Measurements from ENCODE around the gene CYP17A1. TPM values are rescaled to one million over a fixed set of nuclear protein-coding genes. Genes with fewer than 3 reads are reported as not detected.

The CYP17A1 gene
- total RNA-seq, 2 donors from 2014 or later = not detected

DNA sequence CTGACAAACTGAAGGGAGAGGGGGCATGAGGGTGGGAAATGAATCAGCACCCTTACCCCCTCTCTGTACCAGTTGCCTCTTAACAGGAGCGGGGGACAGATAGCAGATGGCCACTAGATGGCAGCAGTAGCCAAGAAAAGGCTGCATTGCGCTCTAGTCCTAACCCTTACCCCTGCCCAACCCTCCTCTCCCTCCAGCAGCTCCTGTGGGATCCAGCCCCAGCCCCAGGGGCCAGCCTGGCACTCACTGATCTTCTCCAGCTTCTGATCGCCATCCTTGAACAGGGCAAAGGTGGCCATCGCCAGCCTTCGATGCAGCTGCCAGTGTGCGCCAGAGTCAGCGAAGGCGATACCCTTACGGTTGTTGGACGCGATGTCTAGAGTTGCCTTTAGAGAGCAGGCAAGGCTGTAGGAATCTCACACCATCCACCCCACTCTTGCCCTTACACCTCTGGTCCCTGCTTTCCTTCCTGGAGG, 2.2 kb downstream of the CYP17A1 start:
- Histone ChIP-seq H3K36me3 (replicated peaks in 1 of 2; ENCODE audit: insufficient read depth in 1 of 2, low read depth in 2 of 2) (no peaks in the 10 kb centered on the region), H3K4me1 (peaks cover 12% of the 10 kb centered on the region), H3K9me3 (no peaks in the 10 kb centered on the region), H3K4me3 (no peak overlapping the region), H3K27me3 (no peaks in the 10 kb centered on the region), H3K27ac (no peak overlapping the region)
- intact Hi-C loops (cut with DNase I) = loop anchor here (10.0 kb wide), 1 partner anchor 410 kb away; the partner anchor contains the start of gene RPEL1
- WGBS, 2 donors = 65 to 67% methylated on average over 7 to 11 of the region's 11 CpGs
- DNase-seq (peak; percentile 80 to 84 (median 81)), ATAC-seq (peak; percentile 85)
- TF ChIP-seq CTCF (IDR thresholded peaks at IDR 0.05) (peak; percentile 66 to 93 (median 85)), POLR2A (IDR thresholded peaks at IDR 0.05) (no peak)

DNA sequence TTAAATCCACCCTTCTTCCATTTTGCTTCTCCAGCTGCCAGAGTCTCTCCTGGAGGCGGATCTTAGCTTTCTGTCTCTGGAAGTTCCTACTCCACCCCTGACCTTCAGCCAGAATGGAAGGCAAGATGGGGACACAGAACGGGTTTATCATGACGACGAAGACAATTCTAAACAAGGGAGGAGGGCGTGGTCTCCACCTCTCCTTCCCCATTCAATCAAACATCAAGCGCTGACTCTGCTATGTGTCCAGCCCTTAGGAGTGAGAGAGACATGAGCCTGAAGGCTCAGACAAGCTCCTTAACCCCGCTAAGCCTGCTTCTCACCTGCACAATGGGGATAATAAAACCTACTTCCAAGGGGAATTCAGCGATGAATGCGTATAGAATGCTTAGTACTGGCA, 3.1 kb downstream of the CYP17A1 start:
- ATAC-seq = no peak

GRCh38 chr10:102832987-102833386, 4.2 kb downstream of the CYP17A1 start:
- no peaks in the 10 kb centered on the region for H3K36me3 ChIP-seq (replicated peaks in 1 of 2; ENCODE audit: insufficient read depth in 1 of 2, low read depth in 2 of 2)
- ATAC-seq (no peak), DNase-seq (no peak)
- H3K9me3 ChIP-seq = no peaks in the 10 kb centered on the region
- no peak overlapping the region for H3K4me3 ChIP-seq
- no peak overlapping the region for H3K27ac ChIP-seq
- no peaks in the 10 kb centered on the region for H3K27me3 ChIP-seq
- H3K4me1 ChIP-seq = peaks cover 12% of the 10 kb centered on the region
- TF ChIP-seq CTCF (IDR thresholded peaks at IDR 0.05) (no peak), POLR2A (IDR thresholded peaks at IDR 0.05) (no peak)
- WGBS, 2 donors = 71 to 73% methylated on average over 3 to 4 of the region's 4 CpGs
- intact Hi-C loops (cut with DNase I) = loop anchor here (5.0 to 10.0 kb wide), 3 partner anchors 64 to 412 kb away; partner anchors contain the start of gene RPEL1

More for the DNA sequence above, 3.1 kb downstream of the CYP17A1 start:
- Histone ChIP-seq H3K9me3 (no peaks in the 10 kb centered on the region), H3K36me3 (replicated peaks in 1 of 2; ENCODE audit: insufficient read depth in 1 of 2, low read depth in 2 of 2) (no peaks in the 10 kb centered on the region), H3K27ac (no peak overlapping the region), H3K4me1 (peaks cover 12% of the 10 kb centered on the region), H3K27me3 (no peaks in the 10 kb centered on the region), H3K4me3 (no peak overlapping the region)
- TF ChIP-seq CTCF (IDR thresholded peaks at IDR 0.05) = no peak
- no peak for TF ChIP-seq POLR2A (IDR thresholded peaks at IDR 0.05)
- intact Hi-C loops (cut with DNase I) = loop anchor here (5.0 to 10.0 kb wide), 3 partner anchors 63 to 411 kb away; partner anchors contain the start of gene RPEL1
- no peak for DNase-seq
- WGBS, 2 donors = 46 to 48% methylated on average over 9 of the region's 9 CpGs

DNA sequence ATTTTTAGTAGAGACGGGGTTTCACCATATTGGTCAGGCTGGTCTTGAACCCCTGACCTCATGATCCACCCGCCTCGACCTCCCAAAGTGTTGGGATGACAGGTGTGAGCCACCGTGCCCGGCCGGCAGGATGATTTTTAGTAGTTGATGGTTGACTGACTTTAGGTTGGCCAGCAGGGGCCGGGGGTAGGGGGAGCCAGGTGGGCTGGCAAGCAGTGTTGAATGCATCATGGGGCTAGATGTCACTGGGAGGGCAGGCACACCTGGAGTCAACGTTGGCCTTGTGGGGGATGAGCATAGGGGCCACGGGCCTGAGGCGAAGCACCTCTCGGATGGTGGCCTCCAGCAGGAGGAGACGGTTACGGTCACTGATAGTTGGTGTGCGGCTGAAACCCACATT, 5.0 kb downstream of the CYP17A1 start:
- no peaks in the 10 kb centered on the region for H3K36me3 ChIP-seq (replicated peaks in 1 of 2; ENCODE audit: insufficient read depth in 1 of 2, low read depth in 2 of 2)
- no peak for ATAC-seq
- TF ChIP-seq CTCF (IDR thresholded peaks at IDR 0.05) = no peak
- no peak for TF ChIP-seq POLR2A (IDR thresholded peaks at IDR 0.05)
- H3K4me1 ChIP-seq = peaks cover 5% of the 10 kb centered on the region
- H3K9me3 ChIP-seq = no peaks in the 10 kb centered on the region
- no peaks in the 10 kb centered on the region for H3K27me3 ChIP-seq
- H3K27ac ChIP-seq = no peak overlapping the region
- DNase-seq = no peak
- 74 to 87% methylated on average over 10 to 14 of the region's 14 CpGs for WGBS, 2 donors
- intact Hi-C loops (cut with DNase I) = loop anchor here (5.0 to 10.0 kb wide), 3 partner anchors 65 to 413 kb away; partner anchors contain the start of gene RPEL1
- no peak overlapping the region for H3K4me3 ChIP-seq

All from body of pancreas (tissue), 4 donors.